GM04504 (cell line): Measurements from ENCODE around the gene UCKL1.
A peak's percentile ranks its signal among the peaks of the same experiment; 100 is the strongest.
"Not testable (repeated sequence)": the region's sequence is repeated elsewhere in the genome, so short reads cannot be mapped to it uniquely, and the experiment has no call there.

Source experiments
- DNase-seq: peaks from one replicate; pipeline ENCODE4 v3.0.0-alpha.2; 2012; ENCODE audit warnings: low read depth

UCKL1 gene

DNA sequence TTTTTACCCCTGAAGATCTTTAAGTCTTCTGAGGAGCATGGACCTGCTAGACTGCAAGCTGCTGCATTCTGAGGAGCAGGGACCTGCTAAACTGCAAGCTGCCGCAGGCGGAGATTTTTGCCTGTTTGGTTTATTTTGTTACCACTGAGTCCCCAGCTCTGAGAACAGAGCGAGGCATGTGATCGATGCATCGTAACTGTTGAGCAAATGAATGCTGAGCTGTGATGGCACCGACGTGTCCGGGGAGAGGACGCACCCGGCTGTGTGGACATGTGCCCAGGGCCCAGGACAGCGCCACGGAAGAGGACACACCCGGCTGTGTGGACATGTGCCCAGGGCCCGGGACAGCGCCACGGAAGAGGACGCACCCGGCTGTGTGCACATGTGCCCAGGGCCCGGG lies 37.1 kb downstream of the UCKL1 start:
- no peak for DNase-seq

DNA sequence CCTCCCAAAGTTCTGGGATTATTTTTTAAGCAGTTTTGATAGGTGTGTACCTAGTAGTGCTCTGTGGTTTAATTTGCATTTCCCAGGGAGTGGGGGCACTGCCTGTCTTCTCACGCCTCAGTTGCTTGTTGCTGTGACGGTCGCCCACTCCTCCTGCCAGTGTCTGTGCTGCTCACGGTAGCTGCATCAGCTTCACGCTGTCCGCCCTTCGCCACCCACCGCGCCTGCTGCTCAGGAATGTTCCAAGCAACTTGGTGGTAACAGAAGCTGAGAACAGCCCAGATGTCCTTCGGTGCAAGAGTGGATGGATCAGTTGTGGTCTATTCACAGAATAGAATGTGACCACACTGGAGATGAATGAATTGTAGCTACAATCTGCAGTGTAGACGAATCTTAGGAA lies 38.4 kb downstream of the UCKL1 start:
- no peak for DNase-seq

DNA sequence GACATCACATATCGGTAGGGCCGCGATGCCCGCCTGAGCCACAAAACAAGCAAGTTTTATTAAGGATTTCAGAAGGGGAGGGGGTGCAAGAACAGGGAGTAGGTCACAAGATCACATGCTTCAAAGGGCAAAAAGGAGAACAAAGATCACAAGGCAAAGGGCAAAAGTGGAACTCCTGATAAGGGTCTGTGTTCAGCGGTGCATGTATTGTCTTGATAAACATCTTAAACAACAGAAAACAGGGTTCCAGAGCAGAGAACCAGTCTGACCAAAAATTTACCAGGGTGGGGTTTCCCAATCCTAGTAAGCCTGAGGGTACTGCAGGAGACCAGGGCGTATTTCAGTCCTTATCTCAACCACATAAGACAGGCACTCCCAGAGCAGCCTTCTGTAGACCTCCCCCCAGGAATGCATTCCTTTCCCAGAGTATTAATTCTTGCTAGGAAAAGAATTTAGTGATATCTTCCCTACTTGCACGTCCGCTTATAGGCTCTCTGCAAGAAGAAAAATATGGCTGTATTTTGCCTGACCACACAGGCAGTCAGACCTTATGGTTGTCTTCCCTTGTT lies 39.8 kb downstream of the UCKL1 start:
- DNase-seq: not testable (repeated sequence)

DNA sequence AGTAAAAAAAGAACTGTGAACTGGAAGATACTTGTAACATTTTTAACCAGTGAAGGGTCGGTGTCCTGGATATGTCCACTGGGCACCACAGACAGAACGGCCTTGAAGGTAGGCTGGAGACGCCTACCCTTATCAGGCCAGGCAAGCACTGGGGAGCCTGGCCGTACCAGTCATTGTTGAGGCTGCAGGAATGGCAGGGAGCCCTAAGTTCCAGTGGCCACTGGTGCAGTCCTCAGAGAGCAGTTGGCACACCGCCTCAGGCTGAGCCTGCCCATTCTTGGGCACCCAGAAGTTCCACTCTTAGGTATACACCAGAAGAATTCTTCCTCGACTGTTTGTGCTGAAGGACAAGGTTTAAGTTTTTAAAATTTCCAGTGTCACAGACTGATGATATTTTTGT lies 40.7 kb downstream of the UCKL1 start:
- no peak for DNase-seq

GRCh38 chr20:63913768-63914167 lies 42.4 kb downstream of the UCKL1 start:
- DNase-seq: no peak

GRCh38 chr20:63911176-63911575 lies 45.0 kb downstream of the UCKL1 start:
- DNase-seq: no peak

DNA sequence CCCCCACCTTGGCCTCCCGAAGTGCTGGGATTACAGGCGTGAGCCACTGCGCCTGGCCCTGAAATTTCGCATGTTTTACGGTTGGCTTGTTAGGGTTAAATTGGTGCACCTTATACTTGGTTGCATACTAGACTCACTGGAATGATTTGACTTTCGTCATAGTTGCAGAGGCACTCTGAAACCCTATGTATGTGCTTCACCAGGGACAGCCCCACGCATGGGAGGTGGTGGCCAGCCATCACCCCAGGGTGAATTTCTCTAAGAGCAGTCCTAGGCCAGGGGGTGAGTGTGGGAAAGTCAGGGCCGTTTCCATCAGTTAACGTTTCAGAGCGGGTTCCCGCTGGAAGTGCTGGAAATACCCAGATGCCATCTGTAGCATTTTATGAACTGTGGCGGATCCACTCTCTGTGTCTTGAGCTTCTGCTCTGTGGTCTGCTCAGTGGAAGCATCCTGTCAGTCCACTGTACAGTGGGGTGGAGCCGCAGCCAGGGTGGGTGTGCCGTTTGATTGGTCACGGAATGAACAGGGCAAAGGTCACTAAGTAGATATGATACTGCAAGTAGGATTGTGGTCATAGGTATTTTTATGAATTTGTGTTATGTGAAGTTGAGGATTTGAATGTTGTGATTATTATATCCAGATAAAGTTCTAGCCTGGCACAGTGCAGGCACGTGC lies 48.1 kb downstream of the UCKL1 start:
- DNase-seq: no peak

GRCh38 chr20:63903796-63904561 lies 52.2 kb downstream of the UCKL1 start:
- no peak for DNase-seq

- no peak for DNase-seq
Measured at GRCh38 chr20:63900413-63900812, 55.8 kb downstream of the UCKL1 start.

GRCh38 chr20:63898882-63899558 lies 57.2 kb downstream of the UCKL1 start:
- DNase-seq: no peak

DNA sequence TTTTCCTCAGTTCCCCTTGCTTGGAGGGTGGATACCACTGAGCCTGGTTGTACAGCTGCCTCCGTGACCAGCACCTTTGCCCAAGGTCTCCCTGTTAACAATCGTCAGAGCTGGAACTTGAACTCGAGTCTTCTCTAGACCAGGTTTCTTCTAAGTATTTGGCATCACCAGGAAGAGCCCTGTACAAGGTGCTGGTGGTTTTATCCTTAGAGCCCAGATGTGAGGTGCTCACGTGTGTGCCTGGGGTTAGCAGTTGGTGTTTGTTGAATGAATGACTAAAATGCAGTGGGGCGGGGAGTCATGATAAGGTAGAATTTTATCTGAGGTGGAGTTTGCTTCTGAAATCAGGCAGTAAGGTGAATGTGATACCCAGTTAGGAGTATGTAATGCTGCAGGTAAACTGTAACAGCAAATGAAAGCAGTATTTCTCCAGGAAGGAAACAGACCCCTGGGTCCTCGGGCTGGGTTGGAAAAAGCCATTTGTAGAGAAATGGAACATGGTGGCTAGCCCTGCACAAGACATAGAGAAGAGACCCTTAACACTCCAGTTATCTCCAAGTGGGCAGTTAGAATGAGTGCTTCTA lies 58.1 kb downstream of the UCKL1 start:
- no peak for DNase-seq

DNA sequence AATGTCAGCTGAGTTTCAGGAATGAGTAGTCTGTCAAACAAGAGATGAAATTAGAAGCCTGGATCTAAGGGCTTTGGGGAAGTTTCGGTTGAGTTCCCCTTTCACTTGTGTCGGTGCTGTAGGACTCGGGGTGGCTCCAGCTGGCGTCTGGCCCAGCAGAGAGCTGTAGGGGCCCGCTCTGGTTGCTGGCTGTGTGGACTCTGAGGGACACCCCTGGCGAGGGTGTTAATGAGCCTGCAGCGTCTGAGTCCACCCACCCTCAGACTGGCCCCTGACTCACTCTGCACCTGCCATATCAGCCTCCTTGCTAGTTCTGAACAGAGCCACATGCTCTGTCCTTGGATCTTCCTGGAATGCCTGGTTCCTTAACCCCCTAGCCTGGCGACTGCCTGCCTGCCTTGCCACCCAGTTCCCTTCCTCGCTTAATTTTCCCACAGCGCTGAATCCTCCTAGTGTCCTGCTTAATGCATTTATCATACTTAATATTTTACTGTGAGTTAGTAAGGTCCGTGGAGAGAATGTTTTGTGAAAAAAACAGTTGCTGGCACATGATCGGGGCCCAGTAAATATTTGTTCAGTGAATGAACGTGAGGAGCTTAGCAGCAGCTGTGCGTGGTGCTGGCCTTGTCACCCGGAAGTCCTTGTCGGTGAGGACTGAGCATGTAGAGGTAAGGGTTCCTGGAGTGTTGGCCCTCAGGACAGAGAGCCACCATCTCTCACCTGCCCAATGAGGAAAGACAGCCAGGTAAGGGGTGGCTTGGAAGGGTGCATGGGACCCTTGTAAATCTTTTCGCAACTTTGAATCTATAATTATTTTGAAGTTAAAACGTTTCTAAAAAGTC lies 59.7 kb downstream of the UCKL1 start:
- DNase-seq: no peak

DNA sequence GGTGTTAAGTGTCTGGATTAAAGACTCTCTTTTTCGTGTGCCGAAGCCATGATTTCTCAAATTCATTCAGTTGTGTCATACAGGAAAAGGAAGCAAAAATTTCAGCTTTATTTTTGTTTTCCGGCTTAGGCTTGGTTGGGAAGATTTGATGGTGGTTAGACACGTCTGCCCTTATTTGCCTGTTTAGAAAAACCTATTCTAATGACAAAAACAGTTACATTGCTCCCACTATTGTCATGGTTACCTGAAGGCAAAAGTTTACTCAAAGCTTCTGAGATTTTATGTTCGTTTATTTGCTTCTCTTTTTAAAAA lies 60.3 kb downstream of the UCKL1 start:
- no peak for DNase-seq

- no peak for DNase-seq
Measured at GRCh38 chr20:63895202-63895951, 60.8 kb downstream of the UCKL1 start.

DNA sequence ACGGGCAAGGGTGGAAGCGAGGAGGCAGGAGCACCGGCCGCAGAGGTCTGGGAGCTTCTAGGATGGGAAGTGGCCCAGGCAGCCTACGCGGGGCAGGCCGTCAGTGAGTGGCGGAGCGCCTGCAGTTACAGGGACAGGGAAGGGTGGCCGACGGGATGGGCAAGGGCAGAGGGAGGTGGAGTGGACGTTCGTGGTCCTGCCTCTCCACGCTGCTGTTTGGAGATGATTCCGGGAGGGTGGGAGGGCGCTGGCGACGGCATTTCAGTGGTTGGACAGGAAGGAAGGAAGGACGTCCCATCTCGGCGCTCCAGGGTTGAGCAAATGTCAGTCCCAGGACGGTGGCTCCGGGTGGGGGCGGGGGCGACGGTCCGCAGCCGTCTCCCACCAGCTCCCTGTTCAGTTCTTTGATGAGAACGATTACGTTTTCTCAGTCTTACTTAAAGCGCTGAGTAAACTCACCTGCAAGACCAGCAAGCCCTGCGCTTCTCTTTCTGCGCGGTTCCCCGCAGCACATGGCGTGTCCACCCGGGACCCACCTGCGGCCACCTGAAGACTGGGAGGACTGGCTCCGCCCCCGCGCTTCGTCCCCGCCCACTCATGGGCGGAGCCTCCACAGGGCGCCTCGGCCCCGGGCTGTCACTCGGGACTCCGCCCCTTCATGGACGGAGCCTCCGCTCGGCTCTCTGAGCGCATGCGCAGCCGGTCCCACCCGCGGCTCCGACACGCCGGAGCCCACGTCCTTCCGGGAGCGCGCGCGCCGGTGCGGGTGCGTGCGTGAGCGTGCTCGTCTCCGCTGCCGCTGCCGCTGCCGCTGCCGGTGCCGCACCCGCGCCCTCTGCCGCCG lies 61.6 kb downstream of the UCKL1 start, which contains the start of gene DNAJC5:
DNAJC5 (plus strand) TSS at position 769 of the 844 bp plus-strand sequence. CDS start 33,220 bp downstream, outside the sequence.
- DNase-seq: peak; percentile 85

- DNase-seq: no peak
Measured at GRCh38 chr20:63893999-63894357, 62.2 kb downstream of the UCKL1 start.

DNA sequence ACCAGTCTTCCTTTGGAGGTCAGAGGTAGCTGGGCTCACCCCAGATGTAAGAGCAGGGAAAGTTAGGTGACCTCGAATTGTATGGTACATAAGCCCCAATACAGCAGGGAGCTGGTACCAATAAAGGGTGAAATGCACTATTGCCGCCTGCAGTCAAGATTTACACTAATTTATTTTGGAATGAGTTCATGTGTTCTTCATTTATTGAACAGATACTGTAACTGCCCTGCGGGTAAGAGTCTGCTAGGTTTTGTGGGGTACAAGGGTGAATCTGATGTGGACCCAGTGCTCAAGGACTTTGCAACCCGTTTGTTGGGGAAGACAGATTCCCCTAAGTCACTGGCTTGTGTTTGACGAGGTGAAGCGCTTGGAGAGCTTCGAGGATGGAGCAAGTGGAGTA lies 63.8 kb downstream of the UCKL1 start:
- DNase-seq: no peak

GRCh38 chr20:63891061-63892002 lies 64.9 kb downstream of the UCKL1 start:
- no peak for DNase-seq

DNA sequence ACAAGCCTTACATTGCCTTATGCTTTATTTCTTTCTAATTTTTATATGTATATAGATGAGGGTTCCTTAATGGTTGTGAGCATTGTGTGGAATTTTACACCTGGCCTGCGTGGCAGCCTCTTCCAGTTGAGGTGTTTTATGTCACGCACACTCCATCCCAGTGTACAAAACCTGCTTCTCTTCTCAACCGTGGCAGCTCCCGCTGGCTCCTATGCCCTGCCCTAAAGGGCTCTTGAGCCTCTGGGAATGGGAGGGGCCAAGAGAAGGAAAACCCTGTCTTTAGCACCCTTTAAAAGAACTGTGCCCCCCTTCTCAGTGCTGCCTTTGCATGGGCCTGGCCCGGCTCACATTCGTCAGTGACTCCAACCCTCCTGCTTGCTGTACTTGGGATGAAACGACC lies 65.6 kb downstream of the UCKL1 start:
- no peak for DNase-seq
